GM21360 (cell line): ENCODE results near the gene CPLANE2.
"Not testable (repeated sequence)": the region's sequence is repeated elsewhere in the genome, so short reads cannot be mapped to it uniquely, and the experiment has no call there.

Experiments
- ATAC-seq: cut with Tn5 transposase; IDR thresholded peaks from one replicate; pipeline ENCODE4 v1.9.1; 2021; ENCODE audit warnings: mild to moderate bottlenecking, moderate library complexity; ENCODE audit not compliant: unreplicated experiment

Gene CPLANE2

DNA sequence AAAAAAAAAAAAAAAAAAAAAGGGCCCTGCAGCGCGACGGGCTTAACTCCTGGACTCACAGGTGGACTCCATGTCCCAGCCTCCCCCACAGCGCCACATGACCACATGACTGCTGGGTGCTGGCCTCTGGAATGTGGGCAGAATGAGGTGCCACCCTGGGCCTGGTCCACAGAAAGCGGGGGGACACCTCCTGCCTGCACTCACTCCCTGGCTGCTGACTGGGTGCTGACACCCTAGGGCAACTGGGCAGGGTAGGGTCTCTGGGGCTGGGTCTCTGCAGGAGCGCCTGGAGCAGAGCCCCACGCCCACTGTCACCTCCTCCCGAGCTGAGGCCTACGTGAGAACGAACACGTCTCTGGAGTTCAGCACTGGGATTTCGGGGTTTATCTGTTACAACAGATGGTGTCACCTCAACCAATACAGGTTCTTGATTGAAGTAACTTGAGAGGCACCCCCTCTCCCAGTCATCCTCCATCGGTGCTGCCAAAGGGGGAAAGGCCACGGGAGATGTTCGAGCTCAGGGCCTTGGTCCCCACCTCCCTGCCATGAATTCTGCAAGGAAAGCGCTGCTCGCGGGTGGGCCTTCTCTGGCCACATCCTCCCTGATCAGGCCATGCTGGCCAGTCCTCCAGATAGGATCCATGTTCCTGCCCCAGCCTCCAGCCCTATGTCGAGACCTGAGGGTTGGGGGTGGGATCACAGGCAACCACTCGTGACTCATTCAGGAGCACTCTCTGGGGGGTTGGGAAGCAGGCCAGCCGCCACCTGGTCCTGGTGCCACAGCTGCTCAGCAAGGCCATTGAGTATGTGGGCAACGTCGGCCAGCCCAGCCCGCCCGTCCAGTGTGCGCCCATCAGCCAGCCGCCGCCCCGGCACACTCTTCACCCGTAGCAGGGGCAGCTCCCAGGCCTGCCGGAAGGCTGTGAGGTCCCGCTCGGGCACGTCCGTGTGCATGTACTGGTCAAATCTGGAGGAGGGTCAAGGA lies 5.4 kb downstream of the CPLANE2 start:
- no peak for ATAC-seq

DNA sequence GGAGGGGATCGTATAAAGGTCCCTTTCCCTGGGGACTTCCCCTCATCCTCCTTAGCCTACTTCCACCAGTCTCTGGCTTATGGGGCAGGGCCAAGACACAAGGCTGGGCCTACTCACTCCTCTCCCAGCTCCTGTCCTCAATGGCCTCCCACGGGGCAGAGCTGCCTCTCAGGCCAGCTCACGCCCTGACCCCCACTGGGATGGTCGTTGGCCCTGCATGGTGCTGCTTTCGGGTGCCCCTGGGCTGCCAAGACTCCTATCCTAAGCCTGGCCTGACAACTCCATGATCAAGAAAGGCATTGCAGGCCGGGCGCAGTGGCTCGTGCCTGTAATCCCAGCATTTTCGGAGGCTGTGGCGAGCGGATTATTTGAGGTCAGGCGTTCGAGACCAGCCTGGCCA lies 6.2 kb downstream of the CPLANE2 start:
- ATAC-seq: no peak

DNA sequence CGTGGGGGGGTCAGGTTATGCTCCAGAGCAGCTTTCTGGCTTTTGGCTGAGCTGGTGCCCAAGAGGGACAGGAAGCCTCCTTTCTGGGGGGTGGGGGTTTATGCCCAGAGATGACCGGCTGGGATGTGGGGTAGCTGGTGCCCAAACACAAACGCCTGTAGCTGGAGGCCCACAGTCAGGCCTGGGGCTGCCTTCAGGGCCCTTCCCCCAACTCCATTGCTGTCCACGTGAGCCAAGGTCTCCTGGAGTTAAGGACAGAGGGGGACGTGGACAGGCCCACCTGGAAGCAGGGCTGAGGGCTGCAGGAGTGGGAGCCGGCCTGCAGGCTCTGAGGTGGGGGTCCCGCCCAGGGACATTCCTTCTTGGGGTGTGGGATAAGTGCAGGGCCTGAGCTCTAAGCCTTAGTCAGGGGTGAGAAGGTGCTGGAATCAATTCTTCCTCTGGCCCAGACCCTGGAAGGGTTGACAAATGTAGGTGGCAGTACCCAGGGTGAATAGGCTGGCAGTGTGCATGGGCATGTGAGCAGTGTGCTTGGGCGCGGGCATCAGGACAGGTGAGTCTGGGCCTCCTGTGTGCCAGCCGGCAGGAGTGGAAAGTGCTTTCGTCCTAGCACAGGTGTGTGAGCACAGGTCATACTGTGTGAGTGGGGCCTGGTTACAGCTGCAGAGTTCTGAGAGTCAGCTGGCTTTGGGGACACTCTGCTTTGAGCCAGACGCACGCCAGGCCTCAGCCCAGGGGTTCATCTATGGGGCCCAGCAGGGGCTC lies 6.8 kb downstream of the CPLANE2 start:
- no peak for ATAC-seq

DNA sequence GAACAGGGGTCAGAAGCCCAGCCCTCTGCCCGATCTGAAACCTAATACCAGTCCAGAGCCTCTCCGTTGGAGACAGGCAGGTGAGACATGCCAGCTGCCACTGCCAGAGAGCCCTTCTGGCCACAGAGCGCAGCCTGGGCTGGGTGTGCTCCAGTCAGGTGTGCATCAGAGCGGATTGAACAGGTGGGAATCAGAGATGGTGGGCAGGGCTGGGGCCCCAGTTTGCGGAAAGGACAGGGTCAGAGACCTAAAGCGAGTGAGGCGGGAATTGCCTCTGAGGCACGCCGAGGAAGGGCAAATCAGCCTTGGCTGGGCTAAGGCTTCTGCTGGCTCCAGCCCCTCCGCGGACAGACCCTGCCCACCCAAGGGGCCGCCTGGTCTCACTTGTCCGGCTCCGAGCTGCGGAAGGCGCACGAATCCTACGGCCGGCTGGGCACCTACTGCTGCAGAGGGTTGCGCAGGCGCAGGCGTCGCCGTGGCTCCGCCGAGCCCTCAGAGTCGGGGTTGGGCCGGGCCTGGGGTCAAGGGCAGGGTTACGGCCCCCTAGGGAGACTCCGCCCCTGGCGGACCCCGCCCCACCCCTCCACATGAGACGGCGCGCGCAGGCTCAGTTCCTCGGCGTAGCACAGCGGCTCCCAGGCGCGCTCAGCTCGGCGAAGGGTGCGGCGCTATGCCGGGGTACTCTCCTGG lies 10.3 kb downstream of the CPLANE2 start:
- no peak for ATAC-seq

DNA sequence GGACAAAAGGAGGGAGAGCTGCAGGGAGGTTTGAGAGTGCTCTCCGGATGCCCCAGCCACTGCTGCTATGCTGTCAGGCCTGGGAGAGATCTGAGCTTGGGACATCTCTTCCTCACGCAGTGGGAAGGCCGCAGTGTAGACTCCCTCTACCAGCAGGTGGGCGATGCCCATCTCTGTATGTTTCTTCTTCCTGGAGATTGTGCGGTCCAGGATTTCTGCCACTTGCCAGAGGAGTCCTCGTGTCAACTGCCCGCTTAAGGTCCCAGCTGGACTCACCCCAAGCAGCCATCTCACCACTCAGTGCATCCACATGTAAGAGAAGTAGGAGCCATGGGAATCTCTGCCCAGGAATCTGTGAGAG lies 10.9 kb downstream of the CPLANE2 start:
- ATAC-seq: no peak

DNA sequence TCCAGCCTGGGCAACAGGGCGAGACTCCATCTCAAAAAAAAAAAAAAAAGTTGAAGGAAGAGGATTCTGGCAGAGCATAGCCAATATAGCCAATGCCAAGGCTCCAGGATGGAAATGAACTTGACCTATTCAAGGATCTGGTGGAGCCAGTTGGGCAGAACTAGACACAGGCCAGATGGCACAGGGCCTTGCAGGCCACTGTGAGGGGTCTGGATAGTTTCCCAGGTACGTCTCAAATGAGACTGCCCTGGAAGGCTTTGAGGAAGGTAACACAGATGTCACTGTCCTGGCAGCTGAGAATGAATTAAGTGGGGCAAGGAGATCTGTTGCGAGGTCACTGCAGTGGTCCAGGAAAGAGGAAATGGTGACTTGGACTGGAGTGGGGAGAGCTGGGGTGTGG lies 12.5 kb downstream of the CPLANE2 start:
- ATAC-seq: no peak

- ATAC-seq: not testable (repeated sequence)
Observed at GRCh38 chr1:16222716-16223115, 14.3 kb downstream of the CPLANE2 start.

- no peak for ATAC-seq
Observed at GRCh38 chr1:16221499-16221898, 15.5 kb downstream of the CPLANE2 start.

- no peak for ATAC-seq
Observed at GRCh38 chr1:16219968-16220500, 16.9 kb downstream of the CPLANE2 start.

DNA sequence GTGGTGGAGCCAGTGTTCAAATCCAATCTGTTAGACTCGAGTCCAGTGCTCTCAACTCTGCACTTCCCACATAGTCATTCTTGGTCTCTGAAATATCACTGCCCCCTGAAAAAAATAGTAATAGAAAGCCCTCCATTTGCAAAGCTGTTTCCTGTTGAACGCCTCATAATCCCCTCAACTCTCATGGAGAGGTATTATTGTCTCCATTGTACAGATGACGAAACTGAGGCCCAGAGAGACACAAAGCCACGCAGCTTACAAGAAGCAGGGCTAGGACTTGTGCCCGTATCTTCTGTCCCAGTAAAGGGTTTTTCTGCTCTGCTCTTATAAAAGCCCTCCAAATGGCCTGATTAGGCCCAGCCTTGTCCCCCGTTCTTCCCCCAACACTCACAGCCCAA lies 18.3 kb downstream of the CPLANE2 start:
- ATAC-seq: no peak

- no peak for ATAC-seq
Observed at GRCh38 chr1:16218014-16218673, 18.8 kb downstream of the CPLANE2 start.

DNA sequence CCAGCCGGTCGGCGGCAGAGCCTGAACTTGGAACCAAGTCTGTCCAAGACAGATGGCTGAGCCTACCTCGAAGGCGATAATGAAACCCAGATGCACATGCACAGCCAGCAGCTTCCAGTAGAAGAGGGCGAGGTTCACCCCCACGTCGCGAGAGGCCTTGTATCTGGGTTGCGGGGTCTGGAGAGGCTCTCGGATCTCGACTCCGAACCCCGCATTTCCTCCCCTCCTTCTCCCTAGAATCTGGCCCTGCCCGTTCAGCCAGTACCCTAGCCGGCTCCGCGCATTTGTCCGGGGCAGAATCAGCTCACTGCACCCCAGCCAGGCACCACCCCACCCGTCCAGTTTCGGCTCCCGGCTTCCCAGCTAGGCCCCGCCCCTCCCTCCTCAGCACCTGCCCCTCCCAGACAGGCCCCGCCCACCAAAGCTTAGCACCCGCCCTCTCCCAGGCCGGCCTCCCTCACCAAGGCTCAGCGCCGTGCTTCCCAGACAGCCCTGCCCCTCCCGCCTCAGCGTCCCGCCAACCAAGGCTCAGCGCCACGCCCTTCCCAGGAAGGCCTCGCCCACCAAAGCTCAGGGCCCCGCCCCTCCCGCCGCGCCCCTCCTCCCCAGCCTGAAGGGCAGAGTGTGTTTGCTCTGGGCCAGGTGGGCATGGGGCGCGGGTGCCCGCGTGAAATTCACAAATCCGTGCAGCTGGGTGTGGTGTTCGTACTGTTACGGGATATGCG lies 19.8 kb downstream of the CPLANE2 start:
- ATAC-seq: peak; percentile 93

- peak; percentile 51 for ATAC-seq
Observed at GRCh38 chr1:16215882-16216753, 20.9 kb downstream of the CPLANE2 start.

- not testable (repeated sequence) for ATAC-seq
Observed at GRCh38 chr1:16215240-16215639, 21.7 kb downstream of the CPLANE2 start.

- not testable (repeated sequence) for ATAC-seq
Observed at GRCh38 chr1:16213544-16213943, 23.4 kb downstream of the CPLANE2 start.

GRCh38 chr1:16213013-16213412 lies 24.0 kb downstream of the CPLANE2 start:
- no peak for ATAC-seq

DNA sequence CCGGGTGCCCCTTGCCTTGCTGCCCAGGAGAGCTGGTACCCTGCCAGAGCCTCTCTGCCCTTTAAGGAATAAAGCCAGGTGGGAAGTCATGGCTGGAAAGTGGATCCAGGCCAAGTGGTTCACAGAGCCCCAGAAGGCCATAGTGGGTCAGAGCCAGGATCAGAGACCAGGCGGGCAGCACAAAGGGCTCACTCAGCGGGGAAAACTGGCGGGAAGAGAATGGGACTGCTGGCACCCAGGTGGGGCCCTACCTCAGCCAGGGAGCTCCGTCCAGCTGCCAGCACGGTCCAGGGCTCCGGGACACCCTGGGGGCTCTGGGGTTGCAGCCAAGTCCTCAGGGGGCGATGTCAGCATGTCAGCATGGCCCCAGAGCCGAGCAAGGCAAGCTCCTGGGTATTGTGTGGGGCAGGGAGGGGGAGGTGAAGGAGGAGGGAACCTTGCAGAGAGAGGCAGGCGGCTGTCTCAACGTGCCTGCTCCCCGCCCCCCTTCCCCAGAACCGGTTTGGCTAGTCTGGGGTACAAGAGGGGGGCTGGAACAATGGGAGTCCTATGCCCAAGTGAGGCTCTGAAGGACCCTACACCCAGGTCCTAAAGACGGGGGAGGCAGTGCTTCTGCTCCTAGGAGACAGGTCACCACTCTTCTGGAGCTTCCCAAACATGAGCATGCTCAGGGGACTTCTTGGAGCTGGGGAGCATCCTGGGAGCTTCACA lies 24.6 kb downstream of the CPLANE2 start, which contains the start of gene ARHGEF19:
Gene ARHGEF19 (minus strand): TSS at position 402 of the 711 bp plus-strand sequence. CDS start 3,598 bp downstream, outside the sequence.
- no peak for ATAC-seq

DNA sequence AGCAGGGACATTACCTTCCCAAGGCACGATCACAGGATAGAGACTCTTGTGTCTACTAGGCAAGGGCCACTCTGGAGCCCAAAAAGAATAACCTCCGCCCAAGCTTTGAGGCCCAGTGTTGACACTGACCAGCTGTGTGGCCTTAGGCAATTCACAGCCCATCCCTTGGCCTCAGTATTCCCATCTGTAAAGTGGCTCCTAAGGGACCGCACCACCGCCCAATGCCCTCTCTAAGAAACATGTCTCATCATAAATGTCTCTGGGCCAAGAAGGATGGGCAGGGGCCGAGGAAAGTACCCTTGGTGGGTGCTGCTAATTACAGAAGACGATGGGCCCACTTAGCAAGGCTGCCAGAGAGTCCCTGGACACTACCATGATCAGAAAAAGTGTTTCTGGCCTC lies 25.2 kb downstream of the CPLANE2 start:
- ATAC-seq: no peak
